GM18870 (cell line): Measurements from ENCODE around the gene ERBB3.

Source experiments
- ATAC-seq: cut with Tn5 transposase; IDR thresholded peaks from one replicate; pipeline ENCODE4 v1.9.1; 2021; ENCODE audit warnings: moderate library complexity; ENCODE audit not compliant: unreplicated experiment

Gene ERBB3

GRCh38 chr12:56078931-56079722, 838 bp upstream of the ERBB3 start:
- ATAC-seq = no peak

GRCh38 chr12:56080556-56081138, 682 bp downstream of the ERBB3 start:
- ATAC-seq = no peak

GRCh38 chr12:56081393-56082347, 1.7 kb downstream of the ERBB3 start:
- no peak for ATAC-seq

GRCh38 chr12:56082382-56082781, 2.4 kb downstream of the ERBB3 start:
- no peak for ATAC-seq

- ATAC-seq = no peak
Observed at GRCh38 chr12:56082967-56083366, 3.0 kb downstream of the ERBB3 start.

GRCh38 chr12:56084958-56085543, 5.1 kb downstream of the ERBB3 start:
- no peak for ATAC-seq

- no peak for ATAC-seq
Observed at GRCh38 chr12:56086096-56086495, 6.1 kb downstream of the ERBB3 start.

GRCh38 chr12:56086608-56087007, 6.6 kb downstream of the ERBB3 start:
- ATAC-seq = no peak

- ATAC-seq = no peak
Observed at GRCh38 chr12:56087220-56087619, 7.3 kb downstream of the ERBB3 start.

- no peak for ATAC-seq
Observed at GRCh38 chr12:56097738-56098137, 17.8 kb downstream of the ERBB3 start.

- ATAC-seq = no peak
Observed at GRCh38 chr12:56098592-56098991, 18.6 kb downstream of the ERBB3 start.

GRCh38 chr12:56099787-56100186, 19.8 kb downstream of the ERBB3 start:
- no peak for ATAC-seq

- ATAC-seq = no peak
Observed at GRCh38 chr12:56101045-56101444, 21.1 kb downstream of the ERBB3 start.

GRCh38 chr12:56102683-56103065, 22.7 kb downstream of the ERBB3 start:
- no peak for ATAC-seq

- ATAC-seq = no peak
Observed at GRCh38 chr12:56103066-56103711, 23.2 kb downstream of the ERBB3 start.

- no peak for ATAC-seq
Observed at GRCh38 chr12:56103823-56104108, 23.8 kb downstream of the ERBB3 start.

GRCh38 chr12:56104109-56104814, 24.3 kb downstream of the ERBB3 start, which contains the start of gene PA2G4:
TSS of gene PA2G4 (plus strand) at chr12:56104559. CDS start at chr12:56104738, 179 bp downstream.
- ATAC-seq = peak; percentile 79

GRCh38 chr12:56104815-56105608, 25.0 kb downstream of the ERBB3 start:
- no peak for ATAC-seq

GRCh38 chr12:56105609-56105902, 25.6 kb downstream of the ERBB3 start:
- ATAC-seq = no peak

- ATAC-seq = no peak
Observed at GRCh38 chr12:56107242-56107641, 27.3 kb downstream of the ERBB3 start.
